CD14-positive monocyte (primary cell): ENCODE results near the gene TNFRSF18. TPM values are rescaled to one million over a fixed set of nuclear protein-coding genes. Genes with fewer than 3 reads are reported as not detected.

ENCODE experiments used
- DNase-seq, 3 donors: peaks; one replicate each; pipeline ENCODE4 v3.0.0-alpha.2; 2011 to 2022
- H2AFZ ChIP-seq: 2 replicates; pipeline ENCODE4 v1.6.0; 2012; ENCODE audit warnings: mild to moderate bottlenecking, low read depth, low read length, inconsistent platforms; ENCODE audit not compliant: insufficient read depth, poor library complexity, severe bottlenecking
- H3K27ac ChIP-seq, 2 donors: 1 replicate in 1 of 2; 2 replicates in 1 of 2; pipeline ENCODE4 v1.5.1; 2012 to 2013; ENCODE audit warnings: low read length in 2 of 2, control low read depth in 1 of 2, inconsistent platforms in 1 of 2, low read depth in 1 of 2, mild to moderate bottlenecking in 1 of 2
- H3K27me3 ChIP-seq, 2 donors: one replicate each; pipeline versions ENCODE4 v1.6.0 to v1.6.1; 2011 to 2013; ENCODE audit warnings: low read length in 2 of 2; ENCODE audit not compliant: control insufficient read depth in 2 of 2, insufficient read depth in 2 of 2
- H3K36me3 ChIP-seq, 2 donors: replicated peaks in 1 of 2; 1 replicate in 1 of 2; 2 replicates in 1 of 2; pipeline versions ENCODE4 v1.5.1 to v1.6.1; 2012 to 2013; ENCODE audit warnings: low read length in 2 of 2, control low read depth in 1 of 2, inconsistent platforms in 1 of 2, mild to moderate bottlenecking in 1 of 2; ENCODE audit not compliant: insufficient read depth in 2 of 2, control insufficient read depth in 1 of 2
- H3K4me1 ChIP-seq, 2 donors: 1 replicate in 1 of 2; 2 replicates in 1 of 2; pipeline versions ENCODE4 v1.5.1 to v1.6.1; 2012 to 2013; ENCODE audit warnings: low read length in 2 of 2, control low read depth in 1 of 2, inconsistent platforms in 1 of 2, mild to moderate bottlenecking in 1 of 2, moderate library complexity in 1 of 2; ENCODE audit not compliant: insufficient read depth in 2 of 2, control insufficient read depth in 1 of 2
- H3K4me2 ChIP-seq: replicated peaks from 2 replicates; pipeline ENCODE3; 2012; ENCODE audit warnings: low read length, moderate library complexity, mild to moderate bottlenecking; ENCODE audit not compliant: poor library complexity, severe bottlenecking; ENCODE audit errors: extremely low read depth
- H3K4me3 ChIP-seq, 3 experiments: fragments of 200-600 bp in 1 of 3; sonication (generic) in 1 of 3; replicated peaks in 1 of 3; 1 replicate in 2 of 3; 2 replicates in 1 of 3; pipeline ENCODE4 v1.5.1; 2011 to 2013; ENCODE audit warnings: low read length in 3 of 3, mild to moderate bottlenecking in 3 of 3, control low read depth in 2 of 3, low read depth in 2 of 3, inconsistent platforms in 1 of 3, moderate library complexity in 1 of 3
- H3K79me2 ChIP-seq: 2 replicates; pipeline ENCODE4 v1.6.0; 2012; ENCODE audit warnings: mild to moderate bottlenecking, control low read depth, inconsistent platforms, low read length, moderate library complexity; ENCODE audit not compliant: insufficient read depth
- H3K9ac ChIP-seq: 2 replicates; pipeline ENCODE4 v1.6.0; 2017; ENCODE audit warnings: low read length, mild to moderate bottlenecking; ENCODE audit not compliant: insufficient read depth, poor library complexity, severe bottlenecking
- H3K9me3 ChIP-seq, 2 donors: replicated peaks in 1 of 2; 1 replicate in 1 of 2; 2 replicates in 1 of 2; pipeline versions ENCODE4 v1.5.1 to v1.6.1; 2012 to 2013; ENCODE audit warnings: low read length in 2 of 2, control low read depth in 1 of 2; ENCODE audit not compliant: control insufficient read depth in 1 of 2, insufficient read depth in 1 of 2
- H4K20me1 ChIP-seq: 2 replicates; pipeline ENCODE4 v1.6.0; 2012; ENCODE audit warnings: mild to moderate bottlenecking, low read length, control low read depth, moderate library complexity; ENCODE audit not compliant: insufficient read depth
- H3K27ac Mint-ChIP-seq, 7 donors: one replicate each; pipeline ENCODE4 v1.8.0; 2020; ENCODE audit warnings: mild to moderate bottlenecking in 7 of 7, mixed read lengths in 7 of 7, moderate library complexity in 6 of 7, inconsistent platforms in 2 of 7
- H3K27me3 Mint-ChIP-seq, 3 donors: one replicate each; pipeline ENCODE4 v1.8.0; 2021 to 2022; ENCODE audit warnings: low read depth in 3 of 3, mild to moderate bottlenecking in 3 of 3, mixed read lengths in 3 of 3, moderate library complexity in 3 of 3, inconsistent platforms in 1 of 3
- H3K36me3 Mint-ChIP-seq, 2 donors: one replicate each; pipeline ENCODE4 v1.8.0; 2020; ENCODE audit warnings: mixed read lengths in 2 of 2, inconsistent platforms in 1 of 2, mild to moderate bottlenecking in 1 of 2
- H3K4me1 Mint-ChIP-seq: one replicate; pipeline ENCODE4 v1.8.0; 2020; ENCODE audit warnings: mild to moderate bottlenecking, mixed read lengths
- H3K4me3 Mint-ChIP-seq, 2 donors: one replicate each; pipeline ENCODE4 v1.8.0; 2020; ENCODE audit warnings: mild to moderate bottlenecking in 2 of 2, mixed read lengths in 2 of 2, moderate library complexity in 1 of 2
- H3K9me3 Mint-ChIP-seq, 7 donors: one replicate each; pipeline ENCODE4 v1.8.0; 2020 to 2022; ENCODE audit warnings: mixed read lengths in 7 of 7, mild to moderate bottlenecking in 6 of 7, moderate library complexity in 6 of 7, inconsistent platforms in 2 of 7
- WGBS: methylation state at CpG from one replicate; pipeline ENCODE4 v1.1.5; 2013; ENCODE audit warnings: missing lambda C conversion rate; ENCODE audit not compliant: insufficient coverage; 5-methylcytosine and 5-hydroxymethylcytosine counted together
- intact Hi-C, 2 donors: fragments of 100-400 bp; cut with micrococcal nuclease; formaldehyde crosslinking; loops; one replicate each; pipeline versions ENCODE4 v1.15.0 to v1.15.1; 2023
- polyA plus RNA-seq, 3 donors: library from polyadenylated mRNA; depleted of rRNA in 1 of 3; unstranded in 2 of 3; stranded (reverse) in 1 of 3; fragments of 300-500 nt in 2 of 3; fragments of >200 nt in 1 of 3; fragmentation: Illumina TruSeq in 2 of 3; gene quantifications; 1 replicate in 2 of 3; 2 replicates in 1 of 3; pipeline ENCODE4 v1.2.3, GENCODE V29; 2012 to 2021
- TF ChIP-seq, protein P1 (sequence below): fragments of 200-600 bp; IDR thresholded peaks from one replicate; pipeline ENCODE4 v1.8.0; 2022; ENCODE audit warnings: antibody characterized with exemption, mild to moderate bottlenecking

Gene TNFRSF18
- polyA plus RNA-seq, 3 donors = not detected

DNA sequence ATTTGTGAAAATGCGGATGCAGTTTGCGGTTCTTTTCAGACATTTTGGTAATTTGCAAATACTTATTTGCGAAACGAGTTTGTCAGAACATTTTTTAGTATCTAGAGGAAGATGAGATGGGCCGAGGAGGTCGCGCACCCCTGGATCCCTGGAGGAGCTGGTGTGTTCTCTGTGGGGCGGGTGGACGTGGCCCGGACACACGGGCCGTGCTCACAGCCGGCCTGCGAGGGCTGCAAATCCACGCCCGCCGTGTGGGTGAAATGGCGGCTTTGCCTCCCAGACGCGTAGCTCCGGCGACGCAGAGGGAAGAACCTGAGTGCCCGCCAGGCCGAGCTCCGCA is 42.1 kb downstream of the TNFRSF18 start:
- intact Hi-C loops = no loop called here
- Mint-ChIP-seq H3K4me3 (no peak overlapping the region), H3K36me3 (no peaks in the 10 kb centered on the region), H3K9me3 (peaks cover 0 to 3% (median 0%) of the 10 kb centered on the region in 7 donors), H3K27me3 (peaks cover 2 to 19% (median 2%) of the 10 kb centered on the region in 3 donors), H3K4me1 (no peaks in the 10 kb centered on the region), H3K27ac (no peak overlapping the region)
- no peaks in the 10 kb centered on the region for H3K36me3 ChIP-seq
- H3K27ac ChIP-seq = no peak overlapping the region
- H3K4me3 ChIP-seq = no peak overlapping the region
- no peak overlapping the region for H2AFZ ChIP-seq
- no peak for DNase-seq
- H3K79me2 ChIP-seq = no peaks in the 10 kb centered on the region
- WGBS = 87% methylated on average over 26 of the region's 26 CpGs
- no peaks in the 10 kb centered on the region for H3K9me3 ChIP-seq
- no peak overlapping the region for H3K4me2 ChIP-seq
- H4K20me1 ChIP-seq = no peaks in the 10 kb centered on the region
- TF ChIP-seq, protein P1, sequence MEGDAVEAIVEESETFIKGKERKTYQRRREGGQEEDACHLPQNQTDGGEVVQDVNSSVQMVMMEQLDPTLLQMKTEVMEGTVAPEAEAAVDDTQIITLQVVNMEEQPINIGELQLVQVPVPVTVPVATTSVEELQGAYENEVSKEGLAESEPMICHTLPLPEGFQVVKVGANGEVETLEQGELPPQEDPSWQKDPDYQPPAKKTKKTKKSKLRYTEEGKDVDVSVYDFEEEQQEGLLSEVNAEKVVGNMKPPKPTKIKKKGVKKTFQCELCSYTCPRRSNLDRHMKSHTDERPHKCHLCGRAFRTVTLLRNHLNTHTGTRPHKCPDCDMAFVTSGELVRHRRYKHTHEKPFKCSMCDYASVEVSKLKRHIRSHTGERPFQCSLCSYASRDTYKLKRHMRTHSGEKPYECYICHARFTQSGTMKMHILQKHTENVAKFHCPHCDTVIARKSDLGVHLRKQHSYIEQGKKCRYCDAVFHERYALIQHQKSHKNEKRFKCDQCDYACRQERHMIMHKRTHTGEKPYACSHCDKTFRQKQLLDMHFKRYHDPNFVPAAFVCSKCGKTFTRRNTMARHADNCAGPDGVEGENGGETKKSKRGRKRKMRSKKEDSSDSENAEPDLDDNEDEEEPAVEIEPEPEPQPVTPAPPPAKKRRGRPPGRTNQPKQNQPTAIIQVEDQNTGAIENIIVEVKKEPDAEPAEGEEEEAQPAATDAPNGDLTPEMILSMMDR = no peak
- no peak overlapping the region for H3K9ac ChIP-seq
- no peaks in the 10 kb centered on the region for H3K4me1 ChIP-seq
- no peaks in the 10 kb centered on the region for H3K27me3 ChIP-seq

DNA sequence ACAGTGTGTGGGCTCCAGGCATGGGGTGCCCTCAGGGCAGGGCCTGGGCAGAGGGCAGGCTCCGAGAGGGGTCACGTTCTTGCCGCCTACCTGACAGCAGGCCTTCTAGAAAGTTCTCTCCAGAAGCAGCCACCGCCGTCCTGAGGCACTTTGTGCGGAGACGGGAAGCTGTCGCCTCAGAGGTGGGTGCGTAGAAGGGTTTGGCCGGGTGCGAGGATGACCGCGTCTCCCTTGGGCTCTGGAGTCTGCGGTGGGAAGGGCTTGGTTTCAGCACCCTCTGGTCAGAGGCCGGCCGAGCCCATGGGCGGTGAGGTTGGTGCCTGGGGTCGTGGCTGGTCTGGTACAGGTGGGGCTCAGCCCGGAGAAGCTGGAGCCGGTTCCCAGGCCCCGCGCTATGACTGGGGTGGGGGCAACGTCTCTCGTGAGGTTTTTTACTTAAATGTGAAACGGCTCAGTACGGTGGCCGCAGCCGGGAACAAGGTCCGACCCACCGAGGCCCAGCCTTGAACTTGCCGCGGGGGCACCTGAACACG is 42.8 kb downstream of the TNFRSF18 start:
- intact Hi-C loops = no loop called here
- no peak overlapping the region for H3K4me3 Mint-ChIP-seq
- no peak overlapping the region for H2AFZ ChIP-seq
- H3K36me3 ChIP-seq = no peaks in the 10 kb centered on the region
- H3K9me3 Mint-ChIP-seq = peaks cover 0 to 3% (median 0%) of the 10 kb centered on the region in 7 donors
- no peaks in the 10 kb centered on the region for H3K9me3 ChIP-seq
- H3K27ac ChIP-seq = no peak overlapping the region
- H3K4me1 ChIP-seq = peaks cover 4 to 6% of the 10 kb centered on the region in 2 donors
- TF ChIP-seq, protein P1 = no peak
- H3K4me3 ChIP-seq = no peak overlapping the region
- H4K20me1 ChIP-seq = no peaks in the 10 kb centered on the region
- H3K36me3 Mint-ChIP-seq = no peaks in the 10 kb centered on the region
- DNase-seq = no peak
- peaks cover 7% of the 10 kb centered on the region for H3K4me1 Mint-ChIP-seq
- WGBS = 97% methylated on average over 31 of the region's 33 CpGs
- no peaks in the 10 kb centered on the region for H3K27me3 ChIP-seq
- H3K79me2 ChIP-seq = no peaks in the 10 kb centered on the region
- H3K9ac ChIP-seq = no peak overlapping the region
- H3K27ac Mint-ChIP-seq = no peak overlapping the region
- peaks cover 2 to 19% (median 2%) of the 10 kb centered on the region in 3 donors for H3K27me3 Mint-ChIP-seq
- no peak overlapping the region for H3K4me2 ChIP-seq
